Calu3 (cell line): ENCODE results near the gene PLEKHA6. TPM values are rescaled to one million over a fixed set of nuclear protein-coding genes. Genes with fewer than 3 reads are reported as not detected.
A peak's percentile ranks its signal among the peaks of the same experiment; 100 is the strongest.

Source experiments
- BruUV-seq: library from RNA; stranded (reverse); fragments of 400-500 nt; replicated peaks from 2 replicates; lab custom pipeline; 2021; lab: Mats Ljungman, UMichigan
- CTCF ChIA-PET: fragments of 300-600 bp; sonication (Branson Sonifier 250); formaldehyde crosslinking; loops from one replicate; lab custom pipeline; 2022; ENCODE audit warnings: antibody characterized with exemption; lab: Charles Lee
- DNase-seq: peaks from one replicate; pipeline ENCODE4 v3.0.0; 2022
- H3K27ac Mint-ChIP-seq: one replicate; pipeline ENCODE4 v1.8.0; 2022; ENCODE audit warnings: mixed read lengths; ENCODE audit not compliant: unreplicated experiment
- H3K27me3 Mint-ChIP-seq: one replicate; pipeline ENCODE4 v1.8.0; 2022; ENCODE audit warnings: mixed read lengths; ENCODE audit not compliant: unreplicated experiment
- H3K36me3 Mint-ChIP-seq: one replicate; pipeline ENCODE4 v1.8.0; 2022; ENCODE audit warnings: mild to moderate bottlenecking, moderate library complexity, mixed read lengths; ENCODE audit not compliant: insufficient read depth, unreplicated experiment
- H3K4me1 Mint-ChIP-seq: one replicate; pipeline ENCODE4 v1.8.0; 2022; ENCODE audit warnings: mild to moderate bottlenecking, low read depth, mixed read lengths; ENCODE audit not compliant: unreplicated experiment
- H3K4me3 Mint-ChIP-seq: one replicate; pipeline ENCODE4 v1.8.0; 2022; ENCODE audit warnings: mild to moderate bottlenecking, low read depth, moderate library complexity, mixed read lengths; ENCODE audit not compliant: unreplicated experiment
- H3K9me3 Mint-ChIP-seq: one replicate; pipeline ENCODE4 v1.8.0; 2022; ENCODE audit warnings: low read depth, mixed read lengths; ENCODE audit not compliant: unreplicated experiment
- CTCF ChIP-seq: fragments of 200-600 bp; IDR thresholded peaks from one replicate; pipeline ENCODE4 v1.8.0; 2022; ENCODE audit warnings: antibody characterized with exemption; ENCODE audit not compliant: unreplicated experiment
- intact Hi-C: fragments of 100-400 bp; cut with micrococcal nuclease; formaldehyde crosslinking; loops from one replicate; pipeline ENCODE4 v1.10.0; 2022; ENCODE audit not compliant: unreplicated experiment
- total RNA-seq: library from RNA; stranded (reverse); gene quantifications from 2 replicates; pipeline ENCODE4 v1.2.3, GENCODE V29; 2022

Gene PLEKHA6
- total RNA-seq, 1 experiment from 2014 or later, result 101 TPM

- no peak overlapping the region for H3K27ac Mint-ChIP-seq
- H3K36me3 Mint-ChIP-seq, result peaks cover 12% of the 10 kb centered on the region
- CTCF ChIA-PET, result interaction anchor here (0.6 kb wide), 1 partner anchor 83 kb away, joined by 3 read pairs; no protein-coding TSS in a partner anchor
- no peak for TF ChIP-seq CTCF
- no peaks in the 10 kb centered on the region for H3K9me3 Mint-ChIP-seq
- DNase-seq, result no peak
- intact Hi-C loops, result no loop called here
- BruUV-seq, result no TSS peak
- no peaks in the 10 kb centered on the region for H3K27me3 Mint-ChIP-seq
- no peak overlapping the region for H3K4me3 Mint-ChIP-seq
- peaks cover 59% of the 10 kb centered on the region for H3K4me1 Mint-ChIP-seq
These were observed 57.0 kb downstream of the PLEKHA6 start for GRCh38 chr1:204302769-204303168.

GRCh38 chr1:204301171-204301957, 58.4 kb downstream of the PLEKHA6 start:
- no peaks in the 10 kb centered on the region for H3K9me3 Mint-ChIP-seq
- no peaks in the 10 kb centered on the region for H3K27me3 Mint-ChIP-seq
- TF ChIP-seq CTCF, result no peak
- H3K36me3 Mint-ChIP-seq, result peaks cover 12% of the 10 kb centered on the region
- H3K4me1 Mint-ChIP-seq, result peaks cover 63% of the 10 kb centered on the region
- H3K27ac Mint-ChIP-seq, result no peak overlapping the region
- intact Hi-C loops, result no loop called here
- CTCF ChIA-PET, result no interaction called here
- no TSS peak for BruUV-seq
- no peak overlapping the region for H3K4me3 Mint-ChIP-seq
- DNase-seq, result no peak

GRCh38 chr1:204299814-204300365, 59.8 kb downstream of the PLEKHA6 start:
- Mint-ChIP-seq H3K4me1 (peaks cover 63% of the 10 kb centered on the region), H3K4me3 (no peak overlapping the region), H3K27ac (no peak overlapping the region), H3K27me3 (no peaks in the 10 kb centered on the region), H3K9me3 (no peaks in the 10 kb centered on the region), H3K36me3 (peaks cover 12% of the 10 kb centered on the region)
- no TSS peak for BruUV-seq
- DNase-seq, result no peak
- CTCF ChIA-PET, result interaction anchor here (1.4 kb wide), 1 partner anchor 12 kb away, joined by 4 read pairs; no protein-coding TSS in a partner anchor
- intact Hi-C loops, result no loop called here
- TF ChIP-seq CTCF, result no peak

GRCh38 chr1:204296431-204296988, 63.2 kb downstream of the PLEKHA6 start:
- H3K9me3 Mint-ChIP-seq, result no peaks in the 10 kb centered on the region
- DNase-seq, result no peak
- intact Hi-C loops, result no loop called here
- no peak overlapping the region for H3K27ac Mint-ChIP-seq
- peak overlapping the region; percentile 13 for H3K4me3 Mint-ChIP-seq
- BruUV-seq, result no TSS peak
- peaks cover 13% of the 10 kb centered on the region for H3K36me3 Mint-ChIP-seq
- no peaks in the 10 kb centered on the region for H3K27me3 Mint-ChIP-seq
- peaks cover 54% of the 10 kb centered on the region for H3K4me1 Mint-ChIP-seq
- TF ChIP-seq CTCF, result no peak
- CTCF ChIA-PET, result interaction anchor here (0.7 to 1.0 kb wide), 3 partner anchors 10 to 38 kb away, joined by 3 to 5 read pairs (median 3); no protein-coding TSS in a partner anchor
